ENCODE results near the gene GALC.

The GALC gene

DNA sequence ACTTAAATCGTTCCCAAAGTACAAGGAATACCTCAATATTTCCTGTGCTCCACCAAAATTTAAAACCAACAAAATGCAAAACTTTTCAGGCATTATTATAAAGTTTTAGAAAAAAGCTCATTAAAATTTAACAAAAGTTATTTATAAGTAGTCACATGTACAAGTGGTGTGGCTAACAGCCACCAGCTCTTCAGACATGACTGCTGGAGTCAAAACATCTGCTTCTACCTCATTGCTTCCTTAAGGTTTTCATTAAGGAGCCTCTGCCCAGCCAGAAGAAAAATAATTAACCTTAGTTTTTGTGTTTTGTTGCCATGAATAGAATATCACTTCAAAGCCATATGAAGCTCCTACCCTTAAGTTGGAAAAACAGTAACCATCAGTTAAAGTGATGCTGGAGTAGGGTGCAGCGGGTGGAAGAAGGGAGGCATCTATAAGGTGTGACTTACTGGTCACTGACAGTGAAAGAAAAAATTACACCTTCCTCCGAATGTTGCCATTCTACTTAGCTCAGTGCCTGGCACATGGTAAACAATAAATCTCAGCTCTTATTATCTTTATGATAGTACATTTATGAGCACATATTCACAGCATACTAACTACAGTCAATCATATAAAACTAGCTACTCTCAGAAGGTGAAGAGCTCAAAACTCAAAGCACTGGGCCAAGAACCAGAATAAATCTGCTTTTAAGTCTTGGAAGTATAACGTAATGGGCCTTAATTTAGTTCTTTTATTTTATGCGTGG is 57.7 kb downstream of the GALC start:
- no peak overlapping the region for H3K27ac ChIP-seq
- ChIA-PET POLR2A (ENCODE audit: low non-redundant PET) (no interaction called here), CTCF (interaction anchor here (0.6 to 1.0 kb wide), 2 partner anchors 9 to 79 kb away, joined by 3 to 5 read pairs; no protein-coding TSS in a partner anchor)
- no peak for DNase-seq (ENCODE audit: low spot score)
- TF ChIP-seq, protein P1, sequence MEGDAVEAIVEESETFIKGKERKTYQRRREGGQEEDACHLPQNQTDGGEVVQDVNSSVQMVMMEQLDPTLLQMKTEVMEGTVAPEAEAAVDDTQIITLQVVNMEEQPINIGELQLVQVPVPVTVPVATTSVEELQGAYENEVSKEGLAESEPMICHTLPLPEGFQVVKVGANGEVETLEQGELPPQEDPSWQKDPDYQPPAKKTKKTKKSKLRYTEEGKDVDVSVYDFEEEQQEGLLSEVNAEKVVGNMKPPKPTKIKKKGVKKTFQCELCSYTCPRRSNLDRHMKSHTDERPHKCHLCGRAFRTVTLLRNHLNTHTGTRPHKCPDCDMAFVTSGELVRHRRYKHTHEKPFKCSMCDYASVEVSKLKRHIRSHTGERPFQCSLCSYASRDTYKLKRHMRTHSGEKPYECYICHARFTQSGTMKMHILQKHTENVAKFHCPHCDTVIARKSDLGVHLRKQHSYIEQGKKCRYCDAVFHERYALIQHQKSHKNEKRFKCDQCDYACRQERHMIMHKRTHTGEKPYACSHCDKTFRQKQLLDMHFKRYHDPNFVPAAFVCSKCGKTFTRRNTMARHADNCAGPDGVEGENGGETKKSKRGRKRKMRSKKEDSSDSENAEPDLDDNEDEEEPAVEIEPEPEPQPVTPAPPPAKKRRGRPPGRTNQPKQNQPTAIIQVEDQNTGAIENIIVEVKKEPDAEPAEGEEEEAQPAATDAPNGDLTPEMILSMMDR (conservative IDR thresholded peaks at IDR 0.05; ENCODE audit: low read depth): no peak

DNA sequence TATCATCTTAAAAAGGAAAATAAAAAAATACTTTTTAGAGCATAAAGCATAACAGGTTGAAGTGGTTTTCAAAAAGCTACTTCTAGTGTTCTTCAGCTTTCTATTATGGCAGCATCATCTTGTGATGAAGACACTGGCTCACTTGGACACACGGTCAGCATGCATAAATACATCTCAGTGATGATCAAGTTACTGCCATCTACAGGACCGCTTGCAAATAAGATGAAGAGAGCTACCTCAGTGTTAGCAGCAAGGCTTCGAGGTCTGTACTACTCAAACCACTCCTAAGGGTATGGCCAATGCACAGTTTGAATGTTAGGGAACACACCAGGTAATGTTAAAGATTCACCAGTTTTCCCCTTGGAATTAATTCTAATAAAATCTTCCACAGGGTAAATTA is 58.8 kb downstream of the GALC start:
- CTCF ChIA-PET: no interaction called here
- DNase-seq (ENCODE audit: low spot score): no peak

DNA sequence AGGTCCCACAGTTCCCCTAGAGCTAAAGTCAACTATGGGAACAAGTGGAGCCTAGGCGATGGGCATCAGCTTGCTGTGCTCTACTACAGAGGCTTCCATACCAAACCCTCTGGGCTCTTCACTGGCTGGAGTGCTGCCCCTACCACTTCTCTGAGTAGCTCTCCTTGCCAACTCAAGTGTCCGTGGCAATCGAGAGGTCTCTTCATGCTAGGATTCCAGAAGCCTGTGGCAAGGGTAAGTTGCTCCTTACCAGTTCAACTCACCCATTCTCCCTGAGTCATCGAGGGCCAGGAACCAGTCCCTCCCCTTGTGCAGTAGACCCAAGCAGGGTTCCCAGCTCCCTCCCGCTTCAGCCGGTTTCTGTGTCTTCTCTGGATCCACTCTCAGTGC is 76.1 kb downstream of the GALC start:
- no peak overlapping the region for H3K27ac ChIP-seq
- ChIA-PET CTCF (no interaction called here), POLR2A (ENCODE audit: low non-redundant PET) (no interaction called here)
- TF ChIP-seq, protein P1 (conservative IDR thresholded peaks at IDR 0.05; ENCODE audit: low read depth): no peak
- no peak for DNase-seq (ENCODE audit: low spot score)

More for the DNA sequence above, 58.8 kb downstream of the GALC start:
- POLR2A ChIA-PET (ENCODE audit: low non-redundant PET): no interaction called here
- TF ChIP-seq, protein P1 (conservative IDR thresholded peaks at IDR 0.05; ENCODE audit: low read depth): no peak
- H3K27ac ChIP-seq: no peak overlapping the region

DNA sequence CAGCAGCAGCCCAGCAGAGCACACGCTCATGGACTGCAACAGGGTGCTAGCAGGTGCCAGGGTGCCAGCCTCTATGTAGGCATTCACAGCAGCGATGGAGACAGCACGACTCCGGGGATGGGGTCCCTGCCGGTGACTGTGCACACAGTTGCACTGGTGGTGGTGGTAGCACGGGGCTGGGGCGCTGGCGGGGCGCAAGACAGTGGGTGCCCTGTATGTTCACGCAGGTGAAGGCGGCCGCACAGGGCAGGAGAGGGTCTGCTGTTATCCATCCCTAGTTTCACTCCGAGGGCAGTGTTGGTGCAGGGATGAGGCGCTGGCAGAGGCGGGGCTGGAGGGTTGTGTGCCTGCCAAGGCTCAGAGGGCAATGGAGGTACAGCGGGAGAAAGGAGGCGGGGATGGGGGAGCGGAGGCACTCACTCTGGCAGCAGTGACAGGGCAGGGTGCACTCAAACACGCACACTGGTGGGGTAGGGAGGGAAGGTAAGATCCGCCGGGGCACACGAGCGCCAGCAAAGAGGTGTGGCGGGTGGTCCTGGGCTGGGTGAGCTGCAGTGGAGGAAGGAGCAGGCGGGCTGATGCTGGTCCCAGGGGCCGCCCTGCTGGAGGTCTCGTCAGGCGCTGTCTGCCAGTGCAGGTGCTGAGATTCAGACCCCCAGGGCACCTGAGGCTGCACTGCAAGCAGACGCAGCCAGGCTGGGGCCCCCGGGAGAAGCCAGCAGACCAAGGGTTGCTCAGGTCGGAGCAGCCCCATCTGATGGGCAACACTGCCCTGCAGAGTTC is 76.7 kb downstream of the GALC start:
- DNase-seq (ENCODE audit: low spot score): no peak
- ChIA-PET POLR2A (ENCODE audit: low non-redundant PET) (no interaction called here), CTCF (no interaction called here)
- TF ChIP-seq, protein P1 (conservative IDR thresholded peaks at IDR 0.05; ENCODE audit: low read depth): no peak
- no peak overlapping the region for H3K27ac ChIP-seq

DNA sequence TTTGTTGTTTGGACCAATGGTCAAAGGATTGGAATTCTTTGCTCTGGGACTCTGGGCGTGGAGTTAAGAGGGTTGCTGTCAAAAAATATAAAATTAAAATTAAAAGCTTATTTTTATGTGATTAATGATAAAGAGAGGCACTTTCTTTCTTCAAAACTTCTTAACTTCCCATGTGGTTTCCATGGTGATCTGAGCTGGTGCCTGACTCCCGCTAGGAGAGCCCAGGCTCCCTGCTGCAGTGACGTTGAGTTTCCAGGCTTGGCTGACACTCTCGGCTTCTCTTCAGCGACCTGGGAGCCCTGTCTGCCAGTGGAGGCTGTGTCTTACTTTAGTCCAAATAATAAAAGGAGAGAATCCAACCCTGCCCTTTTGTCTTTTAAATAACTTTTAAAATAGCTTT is 84.4 kb downstream of the GALC start:
- H3K27ac ChIP-seq: no peak overlapping the region
- TF ChIP-seq, protein P1 (conservative IDR thresholded peaks at IDR 0.05; ENCODE audit: low read depth): no peak
- DNase-seq (ENCODE audit: low spot score): no peak
- ChIA-PET CTCF (no interaction called here), POLR2A (ENCODE audit: low non-redundant PET) (no interaction called here)

DNA sequence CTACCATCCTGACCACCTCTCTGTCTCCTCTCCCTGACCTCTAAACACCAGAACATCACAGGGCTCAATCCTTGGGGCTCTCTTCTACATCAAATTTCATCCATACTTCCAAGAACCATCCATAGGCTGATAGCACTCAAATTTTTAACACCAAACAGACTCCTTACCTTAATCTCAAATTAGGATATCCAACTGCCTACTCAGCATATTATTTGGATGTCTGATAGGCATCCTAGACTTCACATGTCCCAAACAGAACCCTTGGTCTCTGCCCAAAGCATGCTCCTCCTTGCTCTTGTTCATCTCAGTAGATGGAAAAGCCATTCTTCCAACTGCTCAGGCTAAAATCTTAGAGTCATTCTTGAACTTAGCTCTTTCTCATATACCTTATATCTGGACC is 91.3 kb downstream of the GALC start:
- ChIA-PET CTCF (no interaction called here), POLR2A (ENCODE audit: low non-redundant PET) (no interaction called here)
- no peak overlapping the region for H3K27ac ChIP-seq
- DNase-seq (ENCODE audit: low spot score): no peak
- TF ChIP-seq, protein P1 (conservative IDR thresholded peaks at IDR 0.05; ENCODE audit: low read depth): no peak
